ENCODE data around the gene UBAP1.
"Not testable (repeated sequence)": the region's sequence is repeated elsewhere in the genome, so short reads cannot be mapped to it uniquely, and the experiment has no call there.

- TF ChIP-seq USF1 (IDR thresholded peaks at IDR 0.05; ENCODE audit: borderline replicate concordance, low read depth); CTCF (IDR thresholded peaks at IDR 0.05); EZH2phosphoT487 (IDR thresholded peaks at IDR 0.05; ENCODE audit: borderline replicate concordance, low read depth); REST (IDR thresholded peaks at IDR 0.05; ENCODE audit: low read depth, low read length); ELF1 (IDR thresholded peaks at IDR 0.05); FOSL2 (IDR thresholded peaks at IDR 0.05; ENCODE audit: borderline replicate concordance, low read depth): not testable (repeated sequence)
Observed at GRCh38 chr9:34245212-34245611, 66.4 kb downstream of the UBAP1 start.

Measured in SK-N-SH (cell line).